Testis (tissue), 3 donors: ENCODE data around the gene MTG2. TPM values are rescaled to one million over a fixed set of nuclear protein-coding genes. Genes with fewer than 3 reads are reported as not detected.

ENCODE experiments used
- DNase-seq: peaks from one replicate; pipeline ENCODE4 v3.0.0-alpha.2; 2019
- H3K27ac ChIP-seq, 2 donors: fragments of 200-600 bp; sonication (generic); one replicate each; pipeline ENCODE4 v1.5.1; 2019
- H3K27me3 ChIP-seq: fragments of 200-600 bp; sonication (generic); one replicate; pipeline ENCODE4 v1.5.1; 2019
- H3K36me3 ChIP-seq: fragments of 200-600 bp; sonication (generic); one replicate; pipeline ENCODE4 v1.5.1; 2017; ENCODE audit warnings: low read depth; ENCODE audit errors: missing control alignments
- H3K4me1 ChIP-seq: fragments of 200-600 bp; sonication (generic); one replicate; pipeline ENCODE4 v1.5.1; 2019
- H3K4me3 ChIP-seq, 2 donors: fragments of 200-600 bp; sonication (generic); one replicate each; pipeline ENCODE4 v1.5.1; 2017 to 2019
- H3K9me3 ChIP-seq: fragments of 200-600 bp; sonication (generic); one replicate; pipeline ENCODE4 v1.5.1; 2017
- CTCF ChIP-seq, 3 experiments: fragments of 450-650 bp in 2 of 3; fragments of 200-600 bp in 1 of 3; sonication (generic) in 1 of 3; IDR thresholded peaks; one replicate each; pipeline ENCODE4 v1.5.1; 2016 to 2019; ENCODE audit warnings: antibody characterized with exemption in 3 of 3, mild to moderate bottlenecking in 2 of 3, moderate library complexity in 1 of 3
- POLR2A ChIP-seq: fragments of 450-650 bp; IDR thresholded peaks from one replicate; pipeline ENCODE4 v1.6.1; 2017; ENCODE audit warnings: antibody characterized with exemption, mild to moderate bottlenecking, moderate library complexity
- WGBS, 2 donors: methylation state at CpG; one replicate each; pipeline ENCODE4 v1.1.5; 2018; 5-methylcytosine and 5-hydroxymethylcytosine counted together
- intact Hi-C: fragments of 100-400 bp; cut with DNase I; formaldehyde crosslinking; loops from one replicate; pipeline ENCODE4 v1.15.1; 2023; ENCODE audit warnings: low total_unique reads
- polyA plus RNA-seq: library from polyadenylated mRNA; stranded (reverse); fragments of 350-450 nt; fragmentation: Illumina TruSeq; extraction: RNeasy Lipid Tissue Mini Kit (QIAGEN cat#74804); gene quantifications from one replicate; pipeline ENCODE4 v1.2.3, GENCODE V29; 2014; ENCODE audit warnings: low read depth, low replicate concordance; ENCODE audit not compliant: insufficient read depth
- total RNA-seq, 2 donors: library from RNA; depleted of rRNA; stranded (reverse); fragments of >200 nt; gene quantifications; one replicate each; pipeline ENCODE4 v1.2.3, GENCODE V29; 2016

The MTG2 gene
- total and polyA plus RNA-seq, 3 donors from 2014 or later: 53.3 to 76.8 (median 61.9) TPM

GRCh38 chr20:62208061-62208794 is 25.4 kb downstream of the MTG2 start:
- WGBS, 2 donors: 58 to 59% methylated on average over 10 to 19 of the region's 19 CpGs
- TF ChIP-seq CTCF (IDR thresholded peaks at IDR 0.05) (no peak), POLR2A (no peak)
- Histone ChIP-seq H3K27ac (no peak overlapping the region), H3K9me3 (no peaks in the 10 kb centered on the region), H3K27me3 (no peaks in the 10 kb centered on the region), H3K36me3 (no peaks in the 10 kb centered on the region), H3K4me1 (no peaks in the 10 kb centered on the region), H3K4me3 (no peak overlapping the region)
- intact Hi-C loops: no loop called here
- DNase-seq: no peak

GRCh38 chr20:62208795-62209755 is 26.2 kb downstream of the MTG2 start:
- Histone ChIP-seq H3K4me3 (no peak overlapping the region), H3K36me3 (no peaks in the 10 kb centered on the region), H3K9me3 (no peaks in the 10 kb centered on the region), H3K27me3 (no peaks in the 10 kb centered on the region), H3K4me1 (no peaks in the 10 kb centered on the region), H3K27ac (no peak overlapping the region)
- no peak for TF ChIP-seq CTCF (IDR thresholded peaks at IDR 0.05)
- no peak for TF ChIP-seq POLR2A
- DNase-seq: no peak
- intact Hi-C loops: no loop called here
- WGBS, 2 donors: 48 to 63% methylated on average over 18 to 27 of the region's 27 CpGs

- H3K4me3 ChIP-seq: no peak overlapping the region
- no peak for DNase-seq
- intact Hi-C loops: no loop called here
- H3K4me1 ChIP-seq: no peaks in the 10 kb centered on the region
- H3K27me3 ChIP-seq: no peaks in the 10 kb centered on the region
- TF ChIP-seq CTCF (IDR thresholded peaks at IDR 0.05) (no peak), POLR2A (no peak)
- H3K36me3 ChIP-seq: no peaks in the 10 kb centered on the region
- H3K9me3 ChIP-seq: no peaks in the 10 kb centered on the region
- H3K27ac ChIP-seq: no peak overlapping the region
- WGBS, 2 donors: 70 to 73% methylated on average over 8 to 17 of the region's 17 CpGs
Measured at GRCh38 chr20:62209850-62210495, 27.1 kb downstream of the MTG2 start.

GRCh38 chr20:62210496-62210855 is 27.6 kb downstream of the MTG2 start:
- no peaks in the 10 kb centered on the region for H3K27me3 ChIP-seq
- TF ChIP-seq POLR2A (no peak), CTCF (IDR thresholded peaks at IDR 0.05) (no peak)
- 73% methylated on average over 21 of the region's 21 CpGs; no CpG with 5 or more reads in 1 of the 2 donors for WGBS, 2 donors
- intact Hi-C loops: no loop called here
- H3K4me3 ChIP-seq: no peak overlapping the region
- no peaks in the 10 kb centered on the region for H3K4me1 ChIP-seq
- no peaks in the 10 kb centered on the region for H3K36me3 ChIP-seq
- H3K9me3 ChIP-seq: no peaks in the 10 kb centered on the region
- DNase-seq: no peak
- H3K27ac ChIP-seq: no peak overlapping the region
